ENCODE measurements around the gene CNST.

Gene CNST

DNA sequence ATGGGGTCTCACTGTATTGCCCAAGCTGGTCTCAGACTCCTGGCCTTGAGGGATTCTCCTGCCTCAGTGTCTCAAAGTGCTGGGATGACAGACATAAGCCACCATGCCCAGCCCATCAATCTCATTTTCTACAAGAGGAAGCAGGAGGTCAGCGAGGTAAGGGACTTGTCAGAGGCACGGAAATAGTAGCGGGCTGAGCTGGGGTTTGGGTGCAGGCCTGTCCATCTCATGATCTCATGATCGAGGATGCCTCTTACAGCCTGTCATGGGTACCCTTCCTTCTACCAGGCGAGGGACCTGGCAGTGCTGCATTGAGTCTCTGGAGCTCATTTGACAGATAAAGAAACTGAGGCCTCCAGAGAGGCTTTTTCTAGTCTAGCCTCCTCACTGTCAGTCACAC lies 129.4 kb downstream of the CNST start:
- Histone ChIP-seq H3K27me3 (ENCODE audit: low read depth, low read length) (no peaks in the 10 kb centered on the region), H3K4me3 (ENCODE audit: low read length) (no peak overlapping the region), H3K27ac (ENCODE audit: low read length) (no peak overlapping the region), H3K9me3 (ENCODE audit: insufficient read depth, low read length) (no peaks in the 10 kb centered on the region), H4K20me1 (ENCODE audit: insufficient read depth, low read length) (no peaks in the 10 kb centered on the region), H3K36me3 (replicated peaks; ENCODE audit: low read depth, low read length) (no peaks in the 10 kb centered on the region), H3K79me2 (ENCODE audit: low read length) (no peaks in the 10 kb centered on the region), H3K4me1 (ENCODE audit: low read length) (peaks cover 18% of the 10 kb centered on the region), H3K4me2 (ENCODE audit: low read length) (no peak overlapping the region), H3K9ac (ENCODE audit: low read length) (no peak overlapping the region), H2AFZ (ENCODE audit: low read depth, low read length) (no peak overlapping the region)
- TF ChIP-seq EZH2phosphoT487 (IDR thresholded peaks at IDR 0.05; ENCODE audit: low read depth) (no peak), CTCF (IDR thresholded peaks at IDR 0.05; ENCODE audit: low read depth, low read length) (no peak)

DNA sequence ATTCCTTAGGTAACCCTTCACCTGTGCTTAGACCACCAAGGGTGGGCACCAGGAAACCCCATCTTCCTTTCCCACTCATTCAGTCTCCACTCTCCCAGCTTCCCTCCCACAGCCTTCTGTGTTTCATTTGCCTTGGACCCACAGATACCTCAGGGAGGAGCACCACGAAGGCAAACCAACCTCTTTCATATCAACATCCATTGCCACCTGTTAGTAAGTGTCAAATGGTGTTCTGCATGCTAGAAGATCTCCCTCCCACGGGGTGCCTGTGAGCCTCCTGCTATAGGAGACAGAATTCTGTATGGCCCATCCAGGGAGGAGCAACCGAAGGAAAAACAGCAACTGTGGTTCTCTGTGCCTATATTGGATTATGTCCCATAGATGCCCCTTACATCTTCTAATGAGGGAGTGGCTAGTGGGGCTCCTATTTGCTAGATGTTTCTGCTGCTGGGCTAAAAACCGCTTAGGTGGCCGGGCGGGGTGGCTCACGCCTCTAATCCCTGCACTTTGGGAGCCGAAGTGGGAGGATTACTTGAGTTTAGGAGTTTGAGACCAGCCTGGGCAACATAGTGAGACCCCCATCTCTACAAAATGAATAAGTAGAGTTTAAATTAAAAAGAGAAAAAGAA lies 132.3 kb downstream of the CNST start:
- Histone ChIP-seq H3K9me3 (ENCODE audit: insufficient read depth, low read length) (no peaks in the 10 kb centered on the region), H3K4me2 (ENCODE audit: low read length) (peak overlapping the region; percentile 52), H3K27me3 (ENCODE audit: low read depth, low read length) (no peaks in the 10 kb centered on the region), H3K79me2 (ENCODE audit: low read length) (no peaks in the 10 kb centered on the region), H3K9ac (ENCODE audit: low read length) (peak overlapping the region; percentile 49), H3K4me1 (ENCODE audit: low read length) (peaks cover 18% of the 10 kb centered on the region), H2AFZ (ENCODE audit: low read depth, low read length) (peak overlapping the region; percentile 77), H3K27ac (ENCODE audit: low read length) (peak overlapping the region; percentile 28), H3K4me3 (ENCODE audit: low read length) (peak overlapping the region; percentile 51), H3K36me3 (replicated peaks; ENCODE audit: low read depth, low read length) (no peaks in the 10 kb centered on the region), H4K20me1 (ENCODE audit: insufficient read depth, low read length) (no peaks in the 10 kb centered on the region)
- TF ChIP-seq EZH2phosphoT487 (IDR thresholded peaks at IDR 0.05; ENCODE audit: low read depth) (no peak), CTCF (IDR thresholded peaks at IDR 0.05; ENCODE audit: low read depth, low read length) (no peak)

GRCh38 chr1:246699095-246699735 lies 133.0 kb downstream of the CNST start:
- Histone ChIP-seq H3K4me3 (ENCODE audit: low read length) (peak overlapping the region; percentile 60), H3K79me2 (ENCODE audit: low read length) (no peaks in the 10 kb centered on the region), H2AFZ (ENCODE audit: low read depth, low read length) (peak overlapping the region; percentile 83), H3K9ac (ENCODE audit: low read length) (peak overlapping the region; percentile 53), H3K27ac (ENCODE audit: low read length) (peak overlapping the region; percentile 28), H3K36me3 (replicated peaks; ENCODE audit: low read depth, low read length) (no peaks in the 10 kb centered on the region), H3K9me3 (ENCODE audit: insufficient read depth, low read length) (no peaks in the 10 kb centered on the region), H3K4me1 (ENCODE audit: low read length) (peaks cover 17% of the 10 kb centered on the region), H4K20me1 (ENCODE audit: insufficient read depth, low read length) (no peaks in the 10 kb centered on the region), H3K27me3 (ENCODE audit: low read depth, low read length) (no peaks in the 10 kb centered on the region), H3K4me2 (ENCODE audit: low read length) (peak overlapping the region; percentile 52)
- TF ChIP-seq CTCF (IDR thresholded peaks at IDR 0.05; ENCODE audit: low read depth, low read length), result peak; percentile 89
- TF ChIP-seq EZH2phosphoT487 (IDR thresholded peaks at IDR 0.05; ENCODE audit: low read depth), result no peak

DNA sequence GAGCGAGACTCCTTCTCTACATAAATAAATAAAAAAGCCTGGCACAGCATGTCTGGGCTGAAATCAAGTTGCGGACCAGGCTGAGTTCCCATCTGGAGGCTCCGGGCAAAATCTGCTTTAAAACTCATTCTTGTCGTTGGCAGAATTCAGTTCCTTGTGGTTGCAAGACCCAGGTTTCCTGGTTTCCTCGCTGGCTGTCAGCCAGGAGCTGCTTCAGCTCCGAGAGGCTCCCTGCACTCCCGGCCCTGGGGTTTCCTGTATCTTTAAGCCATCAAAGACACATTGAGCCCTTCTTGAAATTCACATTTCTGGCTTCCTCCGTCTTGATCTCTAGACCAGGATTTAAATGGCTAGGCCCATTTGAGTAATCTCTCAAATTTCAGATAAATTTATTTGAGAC lies 137.3 kb downstream of the CNST start:
- H3K4me2 ChIP-seq (ENCODE audit: low read length), result no peak overlapping the region
- no peaks in the 10 kb centered on the region for H3K79me2 ChIP-seq (ENCODE audit: low read length)
- H3K27ac ChIP-seq (ENCODE audit: low read length), result no peak overlapping the region
- H3K4me1 ChIP-seq (ENCODE audit: low read length), result peaks cover 7% of the 10 kb centered on the region
- no peak overlapping the region for H3K9ac ChIP-seq (ENCODE audit: low read length)
- no peak overlapping the region for H2AFZ ChIP-seq (ENCODE audit: low read depth, low read length)
- no peaks in the 10 kb centered on the region for H3K27me3 ChIP-seq (ENCODE audit: low read depth, low read length)
- H4K20me1 ChIP-seq (ENCODE audit: insufficient read depth, low read length), result no peaks in the 10 kb centered on the region
- TF ChIP-seq CTCF (IDR thresholded peaks at IDR 0.05; ENCODE audit: low read depth, low read length) (no peak), EZH2phosphoT487 (IDR thresholded peaks at IDR 0.05; ENCODE audit: low read depth) (no peak)
- no peaks in the 10 kb centered on the region for H3K36me3 ChIP-seq (replicated peaks; ENCODE audit: low read depth, low read length)
- H3K4me3 ChIP-seq (ENCODE audit: low read length), result no peak overlapping the region
- no peaks in the 10 kb centered on the region for H3K9me3 ChIP-seq (ENCODE audit: insufficient read depth, low read length)
